Uterus (tissue), 2 donors: ENCODE measurements around the gene TAF11L6.

Experiments
- POLR2A ChIP-seq, 2 donors: fragments of 450-650 bp; IDR thresholded peaks; one replicate each; pipeline ENCODE4 v1.6.1; 2016; ENCODE audit warnings: antibody characterized with exemption in 2 of 2, mild to moderate bottlenecking in 1 of 2, moderate library complexity in 1 of 2
- TF ChIP-seq, protein P1 (sequence below), 4 experiments: fragments of 200-600 bp in 2 of 4; fragments of 450-650 bp in 2 of 4; sonication (generic) in 2 of 4; IDR thresholded peaks; one replicate each; pipeline ENCODE4 v1.5.1; 2016 to 2019; ENCODE audit warnings: antibody characterized with exemption in 4 of 4, mild to moderate bottlenecking in 2 of 4, moderate library complexity in 1 of 4

DNA sequence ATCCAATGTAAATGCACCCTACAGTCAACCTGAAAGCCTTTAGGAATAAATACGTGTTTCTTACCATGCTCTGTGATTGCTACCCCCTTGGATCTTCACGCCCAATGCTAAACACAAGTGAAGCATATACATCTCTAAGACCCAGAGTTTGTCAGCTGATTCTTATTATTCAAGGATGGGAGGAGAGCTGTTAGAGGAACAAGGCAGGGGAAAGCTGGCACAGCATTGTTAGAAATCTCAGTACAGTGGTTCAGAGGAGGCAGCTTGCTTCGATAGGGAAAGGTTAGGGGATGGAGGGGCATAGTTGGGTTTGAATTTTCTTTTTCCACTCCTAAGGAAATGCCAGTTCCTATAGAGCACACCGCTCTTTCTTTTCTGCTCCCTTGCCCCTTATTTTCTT is 47.1 kb upstream of the TAF11L6 start:
- TF ChIP-seq POLR2A (IDR thresholded peaks at IDR 0.05): no peak
- TF ChIP-seq, protein P1, sequence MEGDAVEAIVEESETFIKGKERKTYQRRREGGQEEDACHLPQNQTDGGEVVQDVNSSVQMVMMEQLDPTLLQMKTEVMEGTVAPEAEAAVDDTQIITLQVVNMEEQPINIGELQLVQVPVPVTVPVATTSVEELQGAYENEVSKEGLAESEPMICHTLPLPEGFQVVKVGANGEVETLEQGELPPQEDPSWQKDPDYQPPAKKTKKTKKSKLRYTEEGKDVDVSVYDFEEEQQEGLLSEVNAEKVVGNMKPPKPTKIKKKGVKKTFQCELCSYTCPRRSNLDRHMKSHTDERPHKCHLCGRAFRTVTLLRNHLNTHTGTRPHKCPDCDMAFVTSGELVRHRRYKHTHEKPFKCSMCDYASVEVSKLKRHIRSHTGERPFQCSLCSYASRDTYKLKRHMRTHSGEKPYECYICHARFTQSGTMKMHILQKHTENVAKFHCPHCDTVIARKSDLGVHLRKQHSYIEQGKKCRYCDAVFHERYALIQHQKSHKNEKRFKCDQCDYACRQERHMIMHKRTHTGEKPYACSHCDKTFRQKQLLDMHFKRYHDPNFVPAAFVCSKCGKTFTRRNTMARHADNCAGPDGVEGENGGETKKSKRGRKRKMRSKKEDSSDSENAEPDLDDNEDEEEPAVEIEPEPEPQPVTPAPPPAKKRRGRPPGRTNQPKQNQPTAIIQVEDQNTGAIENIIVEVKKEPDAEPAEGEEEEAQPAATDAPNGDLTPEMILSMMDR (IDR thresholded peaks at IDR 0.05): no peak
